HepG2 (cell line): ENCODE results near the gene PROC. TPM values are rescaled to one million over a fixed set of nuclear protein-coding genes. Genes with fewer than 3 reads are reported as not detected.

Experiments used
- CBFB ChIP-seq: sonication (generic); formaldehyde crosslinking; IDR thresholded peaks from 2 replicates; pipeline ENCODE4 v1.4.0; 2020; ENCODE audit warnings: missing genetic modification reagents
- CBX2 ChIP-seq, 2 experiments: fragments of 200-600 bp in 1 of 2; sonication (generic); formaldehyde crosslinking in 1 of 2; IDR thresholded peaks; 2 replicates each; pipeline versions ENCODE4 v1.7.0 to v1.8.1; 2018 to 2022; ENCODE audit warnings: low read depth in 2 of 2, low read length in 1 of 2, mild to moderate bottlenecking in 1 of 2, missing genetic modification reagents in 1 of 2
- CENPT ChIP-seq: sonication (generic); formaldehyde crosslinking; IDR thresholded peaks from 2 replicates; pipeline ENCODE4 v1.8.0; 2022; ENCODE audit warnings: low read depth, mild to moderate bottlenecking, moderate library complexity, missing genetic modification reagents
- FOXK2 ChIP-seq: fragments of 450-650 bp; IDR thresholded peaks from 2 replicates; pipeline ENCODE4 v1.6.1; 2016
- GATAD1 ChIP-seq: IDR thresholded peaks from 2 replicates; pipeline ENCODE4 v1.6.1; 2016; ENCODE audit warnings: missing genetic modification reagents, missing compliant biosample characterization
- HNF4A ChIP-seq: sonication (generic); formaldehyde crosslinking; IDR thresholded peaks from 2 replicates; pipeline ENCODE4 v1.4.0; 2020; ENCODE audit warnings: missing genetic modification reagents
- HNRNPUL1 ChIP-seq: fragments of 200-400 bp; formaldehyde crosslinking; IDR thresholded peaks from 2 replicates; pipeline ENCODE4 v1.6.1; 2017; ENCODE audit warnings: low read depth, mild to moderate bottlenecking, low read length, moderate library complexity
- KLF16 ChIP-seq, 2 experiments: sonication (generic) in 1 of 2; formaldehyde crosslinking in 1 of 2; IDR thresholded peaks; 2 replicates each; pipeline versions ENCODE4 v1.6.1 to v1.8.0; 2016 to 2023; ENCODE audit warnings: missing genetic modification reagents in 2 of 2, missing compliant biosample characterization in 1 of 2
- PHF20 ChIP-seq: sonication (generic); formaldehyde crosslinking; IDR thresholded peaks from 2 replicates; pipeline ENCODE4 v1.5.0; 2020; ENCODE audit warnings: mild to moderate bottlenecking, missing genetic modification reagents
- RBFOX2 ChIP-seq: fragments of 200-400 bp; formaldehyde crosslinking; IDR thresholded peaks from 2 replicates; pipeline ENCODE4 v1.6.1; 2017; ENCODE audit warnings: low read depth, mild to moderate bottlenecking, low read length
- SP4 ChIP-seq: sonication (generic); formaldehyde crosslinking; IDR thresholded peaks from 2 replicates; pipeline ENCODE4 v1.8.1; 2023; ENCODE audit warnings: mild to moderate bottlenecking, missing genetic modification reagents
- ZFP37 ChIP-seq: sonication (generic); formaldehyde crosslinking; IDR thresholded peaks from 2 replicates; pipeline ENCODE4 v1.4.0; 2020; ENCODE audit warnings: missing genetic modification reagents, borderline replicate concordance
- ZFP82 ChIP-seq: sonication (generic); formaldehyde crosslinking; IDR thresholded peaks from 2 replicates; pipeline ENCODE4 v1.5.1; 2020; ENCODE audit warnings: mild to moderate bottlenecking, missing genetic modification reagents, borderline replicate concordance
- ZKSCAN1 ChIP-seq: fragments of 150-350 bp; IDR thresholded peaks from 2 replicates; pipeline ENCODE4 v1.6.1; 2014; ENCODE audit warnings: low read length
- ZNF121 ChIP-seq: sonication (generic); formaldehyde crosslinking; IDR thresholded peaks from 2 replicates; pipeline ENCODE4 v1.5.0; 2020; ENCODE audit warnings: mild to moderate bottlenecking, missing genetic modification reagents
- ZNF207 ChIP-seq: fragments of 450-650 bp; IDR thresholded peaks from 2 replicates; pipeline ENCODE4 v1.6.1; 2016; ENCODE audit warnings: antibody characterized with exemption, borderline replicate concordance
- ZNF256 ChIP-seq: sonication (generic); formaldehyde crosslinking; conservative IDR thresholded peaks from 2 replicates; pipeline ENCODE4 v1.4.0; 2020; ENCODE audit warnings: missing genetic modification reagents
- ZNF598 ChIP-seq: sonication (generic); formaldehyde crosslinking; IDR thresholded peaks from 2 replicates; pipeline ENCODE4 v1.5.1; 2020; ENCODE audit warnings: mild to moderate bottlenecking, missing genetic modification reagents, borderline replicate concordance
- ZNF619 ChIP-seq: sonication (generic); formaldehyde crosslinking; IDR thresholded peaks from 2 replicates; pipeline ENCODE4 v1.4.0; 2020; ENCODE audit warnings: mild to moderate bottlenecking, missing genetic modification reagents
- ZNF652 ChIP-seq: IDR thresholded peaks from 2 replicates; pipeline ENCODE4 v1.6.1; 2016; ENCODE audit warnings: low read depth, borderline replicate concordance
- polyA plus RNA-seq, 8 experiments: library from polyadenylated mRNA; depleted of rRNA in 3 of 8; stranded (reverse) in 7 of 8; unstranded in 1 of 8; fragments of >200 nt; fragmentation: Illumina TruSeq in 4 of 8; extraction: Trizol in 4 of 8; gene quantifications; 2 replicates each; pipeline versions ENCODE4 v1.2.1 to v1.2.3, GENCODE V29; 2011 to 2016; ENCODE audit warnings: low read depth in 4 of 8, missing spikeins in 1 of 8, mixed read lengths in 1 of 8; ENCODE audit not compliant: insufficient read depth in 1 of 8
- total RNA-seq, 5 experiments: library from RNA; depleted of rRNA; stranded (reverse); fragments of >200 nt; fragmentation: Illumina TruSeq; extraction: Trizol; gene quantifications; 2 replicates each; pipeline ENCODE4 v1.2.3, GENCODE V29; 2016; ENCODE audit warnings: low read depth in 1 of 5
- TF ChIP-seq, protein P1 (sequence below): sonication (generic); formaldehyde crosslinking; IDR thresholded peaks from 2 replicates; pipeline ENCODE4 v1.5.1; 2020; ENCODE audit warnings: missing genetic modification reagents, mild to moderate bottlenecking, borderline replicate concordance
- TF ChIP-seq, protein P2 (sequence below): sonication (generic); formaldehyde crosslinking; IDR thresholded peaks from 2 replicates; pipeline ENCODE4 v1.5.0; 2020; ENCODE audit warnings: mild to moderate bottlenecking, missing genetic modification reagents
- TF ChIP-seq, protein P3 (sequence below): sonication (generic); formaldehyde crosslinking; IDR thresholded peaks from 2 replicates; pipeline ENCODE4 v1.5.0; 2020; ENCODE audit warnings: missing genetic modification reagents

Gene PROC
- total and polyA plus RNA-seq, 2 of the 13 experiments (the other 11 are each of a cell fraction or from before 2014, with no cell fraction given): 134 to 185 TPM

DNA sequence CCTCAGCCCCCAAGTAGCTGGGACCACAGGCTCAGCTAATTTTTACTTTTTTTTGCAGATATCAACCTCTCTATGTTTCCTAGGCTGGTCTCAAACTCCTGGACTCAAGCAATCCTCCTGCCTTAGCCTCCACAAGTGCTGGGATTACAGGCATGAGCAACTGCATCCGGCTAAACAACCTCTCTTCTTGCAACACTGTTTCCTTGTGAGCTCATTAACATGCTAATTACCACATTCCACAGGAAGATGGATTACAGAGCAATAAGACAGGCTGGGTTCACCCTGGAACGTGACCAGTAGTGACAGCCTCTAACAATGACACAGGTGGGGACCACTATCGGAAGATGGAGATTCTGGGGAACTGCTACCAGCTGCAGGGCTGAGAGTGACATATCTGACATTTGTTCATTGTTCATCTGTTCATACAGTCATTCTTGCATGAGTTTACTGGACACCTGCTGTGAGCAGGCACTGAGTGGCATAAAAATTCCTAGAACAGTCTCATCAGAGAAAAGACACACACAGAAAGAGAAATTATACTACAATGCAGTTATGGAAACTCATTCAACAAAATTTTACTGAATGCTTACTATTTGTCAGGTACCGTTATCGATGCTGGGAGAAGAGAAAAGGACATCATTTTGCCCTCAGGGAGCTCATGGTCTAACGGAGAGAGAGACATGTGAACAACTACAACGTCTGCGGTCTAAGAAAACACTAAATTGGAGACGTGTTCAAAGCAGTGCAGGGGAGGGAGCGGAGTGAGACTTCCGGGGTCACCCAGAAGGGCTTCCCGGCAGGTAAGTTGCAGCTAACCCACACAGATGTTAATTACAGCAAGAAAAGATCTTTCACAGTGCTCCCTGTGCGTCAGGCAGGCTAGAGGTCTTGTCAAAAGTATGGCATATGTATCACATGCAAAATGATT, 37.6 kb downstream of the PROC start (continued):
- TF ChIP-seq CBX2 (IDR thresholded peaks at IDR 0.05; ENCODE audit: low read depth, low read length) (no peak), CBX2 (CRISPR knock-in tag; IDR thresholded peaks at IDR 0.05; ENCODE audit: low read depth) (no peak), ZNF121 (CRISPR knock-in tag) (no peak), ZNF652 (CRISPR knock-in tag) (0 out of 2 replicates have a peak, but pooled peaks have one; percentile 2), KLF16 (CRISPR knock-in tag; IDR thresholded peaks at IDR 0.05) (peak in 1 of 2 experiments; percentile 10; a peak in 1 of 4 replicates), HNF4A (CRISPR knock-in tag) (no peak), HNRNPUL1 (no peak), CENPT (CRISPR knock-in tag) (no peak), ZKSCAN1 (no peak), ZNF619 (CRISPR knock-in tag) (peak; percentile 56; the same call in 1 of the 2 replicates), ZFP82 (CRISPR knock-in tag) (no peak), RBFOX2 (0 out of 2 replicates have a peak, but pooled peaks have one; percentile 5), ZNF207 (no peak), FOXK2 (no peak), ZFP37 (CRISPR knock-in tag) (0 out of 2 replicates have a peak, but pooled peaks have one; percentile 17), SP4 (CRISPR knock-in tag) (peak; percentile 52; the same call in 1 of the 2 replicates), GATAD1 (CRISPR knock-in tag) (no peak), ZNF598 (0 out of 2 replicates have a peak, but pooled peaks have one; percentile 56), CBFB (CRISPR knock-in tag) (no peak), PHF20 (CRISPR knock-in tag) (no peak), ZNF256 (CRISPR knock-in tag) (no peak)
- TF ChIP-seq, protein P1, sequence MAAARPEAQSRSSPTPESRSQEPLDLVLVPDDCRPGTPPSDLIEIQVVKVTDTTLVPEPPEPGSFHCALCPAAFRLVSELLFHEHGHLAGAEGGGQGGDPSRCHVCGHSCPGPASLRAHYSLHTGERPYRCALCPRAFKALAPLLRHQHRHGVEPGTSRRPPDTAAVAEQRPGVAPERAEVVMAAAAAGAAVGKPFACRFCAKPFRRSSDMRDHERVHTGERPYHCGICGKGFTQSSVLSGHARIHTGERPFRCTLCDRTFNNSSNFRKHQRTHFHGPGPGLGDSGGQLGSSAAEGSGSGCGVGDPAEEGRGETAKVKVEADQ (CRISPR knock-in tag): 0 out of 2 replicates have a peak, but pooled peaks have one; percentile 6
- TF ChIP-seq, protein P2, sequence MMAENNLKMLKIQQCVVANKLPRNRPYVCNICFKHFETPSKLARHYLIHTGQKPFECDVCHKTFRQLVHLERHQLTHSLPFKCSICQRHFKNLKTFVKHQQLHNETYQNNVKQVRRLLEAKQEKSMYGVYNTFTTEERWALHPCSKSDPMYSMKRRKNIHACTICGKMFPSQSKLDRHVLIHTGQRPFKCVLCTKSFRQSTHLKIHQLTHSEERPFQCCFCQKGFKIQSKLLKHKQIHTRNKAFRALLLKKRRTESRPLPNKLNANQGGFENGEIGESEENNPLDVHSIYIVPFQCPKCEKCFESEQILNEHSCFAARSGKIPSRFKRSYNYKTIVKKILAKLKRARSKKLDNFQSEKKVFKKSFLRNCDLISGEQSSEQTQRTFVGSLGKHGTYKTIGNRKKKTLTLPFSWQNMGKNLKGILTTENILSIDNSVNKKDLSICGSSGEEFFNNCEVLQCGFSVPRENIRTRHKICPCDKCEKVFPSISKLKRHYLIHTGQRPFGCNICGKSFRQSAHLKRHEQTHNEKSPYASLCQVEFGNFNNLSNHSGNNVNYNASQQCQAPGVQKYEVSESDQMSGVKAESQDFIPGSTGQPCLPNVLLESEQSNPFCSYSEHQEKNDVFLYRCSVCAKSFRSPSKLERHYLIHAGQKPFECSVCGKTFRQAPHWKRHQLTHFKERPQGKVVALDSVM (CRISPR knock-in tag): peak; percentile 98
- TF ChIP-seq, protein P3, sequence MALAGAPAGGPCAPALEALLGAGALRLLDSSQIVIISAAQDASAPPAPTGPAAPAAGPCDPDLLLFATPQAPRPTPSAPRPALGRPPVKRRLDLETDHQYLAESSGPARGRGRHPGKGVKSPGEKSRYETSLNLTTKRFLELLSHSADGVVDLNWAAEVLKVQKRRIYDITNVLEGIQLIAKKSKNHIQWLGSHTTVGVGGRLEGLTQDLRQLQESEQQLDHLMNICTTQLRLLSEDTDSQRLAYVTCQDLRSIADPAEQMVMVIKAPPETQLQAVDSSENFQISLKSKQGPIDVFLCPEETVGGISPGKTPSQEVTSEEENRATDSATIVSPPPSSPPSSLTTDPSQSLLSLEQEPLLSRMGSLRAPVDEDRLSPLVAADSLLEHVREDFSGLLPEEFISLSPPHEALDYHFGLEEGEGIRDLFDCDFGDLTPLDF (CRISPR knock-in tag): no peak
